Panc1 (cell line): ENCODE results near the gene NOVA2. TPM values are rescaled to one million over a fixed set of nuclear protein-coding genes. Genes with fewer than 3 reads are reported as not detected.

Source experiments
- ATAC-seq: fragments of 200-7000 bp; cut with Tn5 transposase; 2 replicates; pipeline ENCODE4 v1.9.1; 2020; ENCODE audit warnings: mild to moderate bottlenecking, moderate library complexity
- BruUV-seq: library from RNA; stranded (reverse); fragments of 400-500 nt; replicated peaks from 2 replicates; lab custom pipeline; 2021; lab: Mats Ljungman, UMichigan
- CTCF ChIA-PET: fragments of 300-600 bp; sonication (Branson Sonifier 250); formaldehyde crosslinking; loops from one replicate; lab custom pipeline; 2022; ENCODE audit warnings: antibody characterized with exemption; lab: Charles Lee
- POLR2A ChIA-PET: fragments of 300-600 bp; sonication (Branson Sonifier 250); formaldehyde crosslinking; loops from one replicate; lab custom pipeline; 2022; ENCODE audit warnings: antibody characterized with exemption; lab: Charles Lee
- DNase-seq: peaks from one replicate; pipeline ENCODE4 v3.0.0-alpha.2; 2010; ENCODE audit warnings: low read depth, low spot score
- H3K27ac ChIP-seq: 2 replicates; pipeline ENCODE4 v1.5.1; 2011; ENCODE audit warnings: mild to moderate bottlenecking, low read length, inconsistent platforms
- H3K27me3 ChIP-seq: fragments of 200-500 bp; sonication (Bioruptor generic); 2 replicates; pipeline ENCODE4 v1.6.0; 2014; ENCODE audit warnings: low read length, inconsistent platforms; ENCODE audit not compliant: control insufficient read depth, insufficient read depth
- H3K36me3 ChIP-seq: fragments of 200-500 bp; sonication (Bioruptor generic); 2 replicates; pipeline ENCODE4 v1.5.1; 2014; ENCODE audit warnings: inconsistent platforms, mild to moderate bottlenecking, low read length, moderate library complexity; ENCODE audit not compliant: control insufficient read depth, insufficient read depth
- H3K4me1 ChIP-seq: 2 replicates; pipeline ENCODE4 v1.5.1; 2011; ENCODE audit warnings: inconsistent platforms, mild to moderate bottlenecking, low read length, moderate library complexity; ENCODE audit not compliant: control insufficient read depth, insufficient read depth
- H3K4me3 ChIP-seq, 2 experiments: 2 replicates each; pipeline ENCODE4 v1.5.1; 2011 to 2012; ENCODE audit warnings: low read depth in 2 of 2, low read length in 2 of 2, mild to moderate bottlenecking in 2 of 2, inconsistent platforms in 1 of 2, moderate library complexity in 1 of 2
- H3K9me3 ChIP-seq: fragments of 200-500 bp; sonication (Bioruptor generic); 2 replicates; pipeline ENCODE4 v1.5.1; 2014; ENCODE audit warnings: low read depth, mild to moderate bottlenecking, inconsistent platforms, low read length, moderate library complexity; ENCODE audit not compliant: control insufficient read depth, insufficient read depth
- CTCF ChIP-seq: fragments of 450-650 bp; IDR thresholded peaks from 2 replicates; pipeline ENCODE4 v1.5.1; 2017; ENCODE audit warnings: mild to moderate bottlenecking
- POLR2AphosphoS5 ChIP-seq: IDR thresholded peaks from 2 replicates; pipeline ENCODE4 v1.6.1; 2012; ENCODE audit warnings: mild to moderate bottlenecking, low read depth, low read length, moderate library complexity
- REST ChIP-seq, 2 experiments: IDR thresholded peaks; 2 replicates each; pipeline ENCODE4 v1.6.1; 2011 to 2012; ENCODE audit warnings: low read depth in 2 of 2, control low read depth in 1 of 2, low read length in 1 of 2, mild to moderate bottlenecking in 1 of 2, moderate library complexity in 1 of 2; ENCODE audit not compliant: insufficient read depth in 1 of 2
- SIN3A ChIP-seq: IDR thresholded peaks from 2 replicates; pipeline ENCODE4 v1.6.1; 2012; ENCODE audit warnings: low read depth, mild to moderate bottlenecking, low read length, moderate library complexity, borderline replicate concordance; ENCODE audit not compliant: insufficient read depth
- TCF7L2 ChIP-seq: IDR thresholded peaks from 2 replicates; pipeline ENCODE4 v1.6.1; 2011; ENCODE audit warnings: mild to moderate bottlenecking, low read depth, low read length, inconsistent platforms
- in situ Hi-C: cut with HindIII; loops from 2 replicates; pipeline ENCODE4 v1.10.0; 2016; ENCODE audit warnings: low sequenced_read_pairs, low pct_unique_long_range_greater_than_20kb
- intact Hi-C: fragments of 100-400 bp; cut with micrococcal nuclease; formaldehyde crosslinking; loops from one replicate; pipeline ENCODE4 v1.10.0; 2022; ENCODE audit not compliant: unreplicated experiment
- total RNA-seq: library from RNA; stranded (reverse); gene quantifications from one replicate; pipeline ENCODE4 v1.2.1, GENCODE V29; 2021; ENCODE audit not compliant: unreplicated experiment

Gene NOVA2
- total RNA-seq, 1 experiment from 2014 or later, result 0.44 TPM

- ChIA-PET CTCF (no interaction called here), POLR2A (no interaction called here)
- no peaks in the 10 kb centered on the region for H3K36me3 ChIP-seq
- BruUV-seq, result no TSS peak
- no peaks in the 10 kb centered on the region for H3K9me3 ChIP-seq
- ATAC-seq, result no peak
- H3K27me3 ChIP-seq, result no peaks in the 10 kb centered on the region
- no peak for TF ChIP-seq POLR2AphosphoS5
- no peak for TF ChIP-seq TCF7L2
- no peak for TF ChIP-seq CTCF
- TF ChIP-seq SIN3A, result no peak
- no peak for TF ChIP-seq REST (IDR thresholded peaks at IDR 0.05; ENCODE audit: insufficient read depth in 1 of 2, low read depth in 2 of 2, low read length in 1 of 2)
- intact Hi-C loops, result no loop called here
- H3K4me1 ChIP-seq, result no peaks in the 10 kb centered on the region
- DNase-seq, result no peak
- in situ Hi-C loops, result no loop called here
- H3K4me3 ChIP-seq, result no peak overlapping the region
- H3K27ac ChIP-seq, result no peak overlapping the region
Measured at GRCh38 chr19:45955905-45956608, 17.6 kb downstream of the NOVA2 start.

- DNase-seq, result no peak
- ChIA-PET CTCF (no interaction called here), POLR2A (no interaction called here)
- Histone ChIP-seq H3K27me3 (no peaks in the 10 kb centered on the region), H3K36me3 (no peaks in the 10 kb centered on the region), H3K4me1 (no peaks in the 10 kb centered on the region), H3K9me3 (no peaks in the 10 kb centered on the region), H3K4me3 (no peak overlapping the region), H3K27ac (no peak overlapping the region)
- no peak for TF ChIP-seq TCF7L2
- TF ChIP-seq POLR2AphosphoS5, result no peak
- TF ChIP-seq REST (IDR thresholded peaks at IDR 0.05; ENCODE audit: insufficient read depth in 1 of 2, low read depth in 2 of 2, low read length in 1 of 2), result no peak
- no peak for TF ChIP-seq CTCF
- TF ChIP-seq SIN3A, result no peak
- intact Hi-C loops (no loop called here), in situ Hi-C loops (no loop called here)
- BruUV-seq, result no TSS peak
- ATAC-seq, result no peak
Measured at GRCh38 chr19:45954156-45954555, 19.5 kb downstream of the NOVA2 start.
